ENCODE measurements around the gene PRKD3.

PRKD3 gene

DNA sequence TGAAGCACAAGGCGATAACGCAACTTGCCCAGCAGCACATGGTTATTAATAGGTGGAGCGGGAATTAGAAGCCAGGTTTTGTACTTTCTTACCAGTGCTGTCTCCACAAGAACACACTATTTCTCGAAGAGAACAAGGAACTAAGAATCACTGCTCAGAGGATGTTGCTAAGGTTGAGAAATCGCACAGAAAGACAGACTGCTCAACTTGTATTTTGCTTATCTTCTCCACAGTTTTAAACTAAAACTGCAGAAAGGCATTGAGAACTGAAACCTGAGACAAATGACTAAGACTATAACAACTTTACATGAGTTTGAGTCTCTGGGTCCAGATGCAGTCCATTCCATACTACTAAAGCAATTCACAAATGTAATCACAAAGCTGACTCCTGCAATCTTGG is 6.2 kb downstream of the PRKD3 start:
- no peak for DNase-seq
- H3K9me3 ChIP-seq (ENCODE audit: control insufficient read depth, low read length): no peaks in the 10 kb centered on the region
- H3K4me3 ChIP-seq (ENCODE audit: insufficient read depth, low read depth, low read length, poor library complexity, severe bottlenecking): no peak overlapping the region
- peaks cover 5% of the 10 kb centered on the region for H3K4me1 ChIP-seq (ENCODE audit: control insufficient read depth, insufficient read depth, low read length, poor library complexity, severe bottlenecking)
- H3K27ac ChIP-seq (ENCODE audit: insufficient read depth, low read length, poor library complexity, severe bottlenecking): no peak overlapping the region
- H3K27me3 ChIP-seq (replicated peaks; ENCODE audit: control insufficient read depth, insufficient read depth, low read length, poor library complexity, severe bottlenecking): no peaks in the 10 kb centered on the region
- no peaks in the 10 kb centered on the region for H3K36me3 ChIP-seq (ENCODE audit: control insufficient read depth, insufficient read depth, low read length)

DNA sequence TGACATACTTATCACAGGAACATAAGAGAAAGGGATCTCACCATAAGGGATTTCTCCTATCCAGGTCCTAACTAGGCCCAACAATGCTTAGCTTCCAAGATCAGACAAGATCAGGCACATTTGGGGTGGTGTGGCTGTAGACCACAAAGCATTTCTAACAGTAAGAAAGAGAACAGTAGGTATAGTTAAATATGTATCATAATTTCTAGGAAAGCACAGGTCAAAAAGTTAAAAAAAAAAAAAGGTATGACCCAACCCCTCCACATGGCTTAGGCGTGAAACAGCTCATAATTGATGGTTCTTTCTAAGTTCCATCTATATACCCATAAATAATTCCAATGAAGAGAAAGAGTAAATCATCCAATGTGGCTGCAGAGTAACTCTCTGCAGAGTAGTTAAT is 6.9 kb downstream of the PRKD3 start:
- no peaks in the 10 kb centered on the region for H3K4me1 ChIP-seq (ENCODE audit: control insufficient read depth, insufficient read depth, low read length, poor library complexity, severe bottlenecking)
- no peaks in the 10 kb centered on the region for H3K9me3 ChIP-seq (ENCODE audit: control insufficient read depth, low read length)
- no peaks in the 10 kb centered on the region for H3K36me3 ChIP-seq (ENCODE audit: control insufficient read depth, insufficient read depth, low read length)
- no peaks in the 10 kb centered on the region for H3K27me3 ChIP-seq (replicated peaks; ENCODE audit: control insufficient read depth, insufficient read depth, low read length, poor library complexity, severe bottlenecking)
- H3K4me3 ChIP-seq (ENCODE audit: insufficient read depth, low read depth, low read length, poor library complexity, severe bottlenecking): no peak overlapping the region
- no peak for DNase-seq
- no peak overlapping the region for H3K27ac ChIP-seq (ENCODE audit: insufficient read depth, low read length, poor library complexity, severe bottlenecking)

- Histone ChIP-seq H3K4me1 (ENCODE audit: control insufficient read depth, insufficient read depth, low read length, poor library complexity, severe bottlenecking) (no peaks in the 10 kb centered on the region), H3K36me3 (ENCODE audit: control insufficient read depth, insufficient read depth, low read length) (no peaks in the 10 kb centered on the region), H3K4me3 (ENCODE audit: insufficient read depth, low read depth, low read length, poor library complexity, severe bottlenecking) (no peak overlapping the region), H3K27me3 (replicated peaks; ENCODE audit: control insufficient read depth, insufficient read depth, low read length, poor library complexity, severe bottlenecking) (no peaks in the 10 kb centered on the region), H3K9me3 (ENCODE audit: control insufficient read depth, low read length) (no peaks in the 10 kb centered on the region), H3K27ac (ENCODE audit: insufficient read depth, low read length, poor library complexity, severe bottlenecking) (no peak overlapping the region)
- no peak for DNase-seq
These were observed 8.5 kb downstream of the PRKD3 start for GRCh38 chr2:37316181-37316580.

GRCh38 chr2:37315364-37315763 is 9.3 kb downstream of the PRKD3 start:
- DNase-seq: no peak
- Histone ChIP-seq H3K9me3 (ENCODE audit: control insufficient read depth, low read length) (no peaks in the 10 kb centered on the region), H3K36me3 (ENCODE audit: control insufficient read depth, insufficient read depth, low read length) (no peaks in the 10 kb centered on the region), H3K27ac (ENCODE audit: insufficient read depth, low read length, poor library complexity, severe bottlenecking) (no peak overlapping the region), H3K4me3 (ENCODE audit: insufficient read depth, low read depth, low read length, poor library complexity, severe bottlenecking) (no peak overlapping the region), H3K4me1 (ENCODE audit: control insufficient read depth, insufficient read depth, low read length, poor library complexity, severe bottlenecking) (no peaks in the 10 kb centered on the region), H3K27me3 (replicated peaks; ENCODE audit: control insufficient read depth, insufficient read depth, low read length, poor library complexity, severe bottlenecking) (no peaks in the 10 kb centered on the region)

- Histone ChIP-seq H3K27ac (ENCODE audit: insufficient read depth, low read length, poor library complexity, severe bottlenecking) (no peak overlapping the region), H3K36me3 (ENCODE audit: control insufficient read depth, insufficient read depth, low read length) (no peaks in the 10 kb centered on the region), H3K9me3 (ENCODE audit: control insufficient read depth, low read length) (no peaks in the 10 kb centered on the region), H3K4me3 (ENCODE audit: insufficient read depth, low read depth, low read length, poor library complexity, severe bottlenecking) (no peak overlapping the region), H3K4me1 (ENCODE audit: control insufficient read depth, insufficient read depth, low read length, poor library complexity, severe bottlenecking) (no peaks in the 10 kb centered on the region), H3K27me3 (replicated peaks; ENCODE audit: control insufficient read depth, insufficient read depth, low read length, poor library complexity, severe bottlenecking) (no peaks in the 10 kb centered on the region)
- no peak for DNase-seq
These were observed 17.1 kb downstream of the PRKD3 start for GRCh38 chr2:37307500-37307899.

DNA sequence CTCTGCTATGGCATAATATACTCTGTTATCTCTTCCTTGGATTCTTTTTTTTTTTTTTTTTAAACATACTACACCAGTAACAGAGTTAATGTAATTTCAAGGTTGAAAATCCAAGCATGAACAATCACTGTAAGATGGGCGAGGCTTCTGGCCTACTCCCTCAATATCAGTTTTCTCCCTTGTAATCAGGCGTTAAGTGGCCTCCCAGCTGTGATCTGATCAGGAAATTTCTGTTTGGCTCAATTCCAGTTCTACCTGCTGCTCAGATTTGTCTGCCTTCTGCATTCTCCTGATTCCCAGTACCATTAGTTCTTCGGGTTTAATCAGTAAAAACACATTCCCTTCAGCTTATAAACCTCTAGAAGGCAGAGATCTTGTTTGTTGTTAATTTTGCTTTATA is 18.6 kb downstream of the PRKD3 start:
- Histone ChIP-seq H3K4me3 (ENCODE audit: insufficient read depth, low read depth, low read length, poor library complexity, severe bottlenecking) (no peak overlapping the region), H3K36me3 (ENCODE audit: control insufficient read depth, insufficient read depth, low read length) (no peaks in the 10 kb centered on the region), H3K27me3 (replicated peaks; ENCODE audit: control insufficient read depth, insufficient read depth, low read length, poor library complexity, severe bottlenecking) (no peaks in the 10 kb centered on the region), H3K4me1 (ENCODE audit: control insufficient read depth, insufficient read depth, low read length, poor library complexity, severe bottlenecking) (no peaks in the 10 kb centered on the region), H3K27ac (ENCODE audit: insufficient read depth, low read length, poor library complexity, severe bottlenecking) (no peak overlapping the region), H3K9me3 (ENCODE audit: control insufficient read depth, low read length) (no peaks in the 10 kb centered on the region)
- no peak for DNase-seq

DNA sequence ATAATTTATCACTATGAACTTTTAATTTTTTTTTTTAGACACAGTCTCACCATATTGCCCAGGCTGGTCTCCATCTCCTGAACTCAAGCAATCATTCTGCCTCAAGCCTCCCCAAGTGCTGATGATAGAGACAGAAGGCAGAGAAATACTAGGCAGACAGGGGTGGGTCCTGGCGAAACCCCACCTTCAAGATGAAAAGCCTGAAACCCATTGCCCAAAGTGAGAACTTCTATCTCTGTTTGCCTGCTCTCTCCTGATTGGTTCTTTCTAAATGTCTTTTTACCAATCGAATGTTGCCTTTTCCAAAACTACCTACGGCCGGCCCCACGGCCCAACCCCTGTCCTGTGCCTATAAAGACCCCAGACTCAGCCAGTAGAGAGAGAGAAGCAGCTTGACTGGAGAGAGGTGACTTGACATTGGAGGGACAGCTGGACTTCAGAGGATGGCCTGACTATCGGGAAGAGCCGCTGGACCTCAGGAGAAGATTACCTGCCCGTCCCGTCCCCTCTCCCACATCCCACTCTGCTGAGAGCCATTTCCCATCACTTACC is 21.9 kb downstream of the PRKD3 start:
- no peaks in the 10 kb centered on the region for H3K27me3 ChIP-seq (replicated peaks; ENCODE audit: control insufficient read depth, insufficient read depth, low read length, poor library complexity, severe bottlenecking)
- H3K27ac ChIP-seq (ENCODE audit: insufficient read depth, low read length, poor library complexity, severe bottlenecking): no peak overlapping the region
- H3K36me3 ChIP-seq (ENCODE audit: control insufficient read depth, insufficient read depth, low read length): no peaks in the 10 kb centered on the region
- H3K4me3 ChIP-seq (ENCODE audit: insufficient read depth, low read depth, low read length, poor library complexity, severe bottlenecking): no peak overlapping the region
- H3K9me3 ChIP-seq (ENCODE audit: control insufficient read depth, low read length): no peaks in the 10 kb centered on the region
- no peaks in the 10 kb centered on the region for H3K4me1 ChIP-seq (ENCODE audit: control insufficient read depth, insufficient read depth, low read length, poor library complexity, severe bottlenecking)
- DNase-seq: no peak

DNA sequence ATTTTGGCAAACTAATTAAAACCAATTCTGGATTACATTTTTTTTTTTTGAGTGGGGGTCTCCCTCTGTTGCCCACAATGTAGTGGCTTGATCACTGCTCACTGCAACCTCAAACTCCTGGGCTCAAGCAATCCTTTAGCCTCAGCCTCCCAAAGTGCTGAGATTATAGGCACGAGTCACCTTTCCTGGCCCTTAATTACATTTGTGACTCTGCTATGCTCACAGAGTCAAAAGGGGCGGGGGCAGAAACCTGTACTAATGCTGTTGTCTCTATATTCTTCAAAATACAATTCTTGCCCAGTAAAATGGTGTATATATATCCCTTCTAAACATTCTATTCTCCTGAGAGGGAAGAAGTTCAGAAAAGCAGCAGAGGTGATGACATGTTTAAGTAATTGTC is 23.2 kb downstream of the PRKD3 start:
- DNase-seq: no peak
- H3K9me3 ChIP-seq (ENCODE audit: control insufficient read depth, low read length): no peaks in the 10 kb centered on the region

GRCh38 chr2:37300578-37300977 is 24.1 kb downstream of the PRKD3 start:
- H3K27me3 ChIP-seq (replicated peaks; ENCODE audit: control insufficient read depth, insufficient read depth, low read length, poor library complexity, severe bottlenecking): no peaks in the 10 kb centered on the region

More for the DNA sequence above, 23.2 kb downstream of the PRKD3 start:
- Histone ChIP-seq H3K4me1 (ENCODE audit: control insufficient read depth, insufficient read depth, low read length, poor library complexity, severe bottlenecking) (no peaks in the 10 kb centered on the region), H3K27ac (ENCODE audit: insufficient read depth, low read length, poor library complexity, severe bottlenecking) (no peak overlapping the region), H3K36me3 (ENCODE audit: control insufficient read depth, insufficient read depth, low read length) (no peaks in the 10 kb centered on the region), H3K4me3 (ENCODE audit: insufficient read depth, low read depth, low read length, poor library complexity, severe bottlenecking) (no peak overlapping the region), H3K27me3 (replicated peaks; ENCODE audit: control insufficient read depth, insufficient read depth, low read length, poor library complexity, severe bottlenecking) (no peaks in the 10 kb centered on the region)

GRCh38 chr2:37300146-37300545 is 24.5 kb downstream of the PRKD3 start:
- no peaks in the 10 kb centered on the region for H3K9me3 ChIP-seq (ENCODE audit: control insufficient read depth, low read length)
- H3K27ac ChIP-seq (ENCODE audit: insufficient read depth, low read length, poor library complexity, severe bottlenecking): no peak overlapping the region
- no peaks in the 10 kb centered on the region for H3K36me3 ChIP-seq (ENCODE audit: control insufficient read depth, insufficient read depth, low read length)
- H3K27me3 ChIP-seq (replicated peaks; ENCODE audit: control insufficient read depth, insufficient read depth, low read length, poor library complexity, severe bottlenecking): no peaks in the 10 kb centered on the region
- no peak for DNase-seq
- no peak overlapping the region for H3K4me3 ChIP-seq (ENCODE audit: insufficient read depth, low read depth, low read length, poor library complexity, severe bottlenecking)
- H3K4me1 ChIP-seq (ENCODE audit: control insufficient read depth, insufficient read depth, low read length, poor library complexity, severe bottlenecking): no peaks in the 10 kb centered on the region

More at GRCh38 chr2:37300578-37300977, 24.1 kb downstream of the PRKD3 start:
- Histone ChIP-seq H3K9me3 (ENCODE audit: control insufficient read depth, low read length) (no peaks in the 10 kb centered on the region), H3K27ac (ENCODE audit: insufficient read depth, low read length, poor library complexity, severe bottlenecking) (no peak overlapping the region), H3K4me3 (ENCODE audit: insufficient read depth, low read depth, low read length, poor library complexity, severe bottlenecking) (no peak overlapping the region), H3K36me3 (ENCODE audit: control insufficient read depth, insufficient read depth, low read length) (no peaks in the 10 kb centered on the region), H3K4me1 (ENCODE audit: control insufficient read depth, insufficient read depth, low read length, poor library complexity, severe bottlenecking) (no peaks in the 10 kb centered on the region)
- no peak for DNase-seq
